Lower lobe of right lung (tissue), 2 donors: ENCODE measurements around the gene TBPL1. TPM values are rescaled to one million over a fixed set of nuclear protein-coding genes. Genes with fewer than 3 reads are reported as not detected.
A peak's percentile ranks its signal among the peaks of the same experiment; 100 is the strongest.

Experiments used
- ATAC-seq, 2 donors: fragments of 200-7000 bp; cut with Tn5 transposase; one replicate each; pipeline ENCODE4 v1.9.1; 2020 to 2022; ENCODE audit warnings: mild to moderate bottlenecking in 2 of 2, moderate library complexity in 2 of 2
- DNase-seq: peaks from one replicate; pipeline ENCODE4 v3.0.0-alpha.2; 2020
- H3K27ac ChIP-seq: fragments of 200-600 bp; one replicate; pipeline ENCODE4 v1.8.0; 2022
- H3K27me3 ChIP-seq: fragments of 200-600 bp; one replicate; pipeline ENCODE4 v1.8.0; 2022; ENCODE audit warnings: low read depth
- H3K36me3 ChIP-seq: fragments of 200-600 bp; one replicate; pipeline ENCODE4 v1.8.0; 2022; ENCODE audit warnings: mild to moderate bottlenecking
- H3K4me1 ChIP-seq: fragments of 200-600 bp; one replicate; pipeline ENCODE4 v1.8.0; 2022
- H3K4me3 ChIP-seq: fragments of 200-600 bp; one replicate; pipeline ENCODE4 v1.8.0; 2022; ENCODE audit warnings: mild to moderate bottlenecking
- H3K9me3 ChIP-seq: fragments of 200-600 bp; one replicate; pipeline ENCODE4 v1.8.0; 2022
- intact Hi-C: fragments of 100-400 bp; cut with DNase I; formaldehyde crosslinking; loops from one replicate; pipeline ENCODE4 v1.11.0; 2022
- total RNA-seq: library from RNA; stranded (reverse); fragmentation: NEBNext Ultra II Directional; extraction: Animal tissue kit (Norgen Biotek cat#: 25700); gene quantifications from one replicate; pipeline ENCODE4 v1.2.1, GENCODE V29; 2021
- TF ChIP-seq, protein P1 (sequence below): fragments of 200-600 bp; IDR thresholded peaks from one replicate; pipeline ENCODE4 v1.8.0; 2022; ENCODE audit warnings: antibody characterized with exemption, mild to moderate bottlenecking
- donor health status: DM: no; HTN: yes; CAD: no; lungs with severe emphysema.

TBPL1 gene
- total RNA-seq, 1 donor from 2014 or later, result 21.1 TPM

DNA sequence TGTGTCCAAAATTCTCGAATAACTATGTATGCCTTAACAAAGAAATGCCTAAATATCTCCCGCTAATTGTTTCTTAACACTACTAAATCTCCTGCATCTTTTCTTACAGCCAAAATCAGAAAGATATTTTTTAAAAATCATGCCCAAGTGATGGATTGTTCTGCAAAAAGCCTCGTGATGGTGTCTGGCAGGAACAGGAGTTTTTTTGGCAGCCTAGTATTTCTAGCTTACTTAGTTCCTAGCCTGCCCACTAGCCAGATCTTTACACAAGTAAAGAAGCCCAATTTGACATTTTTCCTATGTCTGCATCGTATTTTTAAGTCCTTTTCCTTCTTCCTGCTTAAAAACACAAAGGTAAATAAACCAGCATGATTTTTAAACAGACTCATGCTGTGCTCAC lies 67.9 kb downstream of the TBPL1 start:
- no peak for ATAC-seq
- peaks cover 8% of the 10 kb centered on the region for H3K4me1 ChIP-seq
- H3K36me3 ChIP-seq, result peaks cover 4% of the 10 kb centered on the region
- no peak overlapping the region for H3K4me3 ChIP-seq
- intact Hi-C loops, result no loop called here
- no peaks in the 10 kb centered on the region for H3K9me3 ChIP-seq
- H3K27me3 ChIP-seq, result no peaks in the 10 kb centered on the region
- DNase-seq, result no peak
- TF ChIP-seq, protein P1, sequence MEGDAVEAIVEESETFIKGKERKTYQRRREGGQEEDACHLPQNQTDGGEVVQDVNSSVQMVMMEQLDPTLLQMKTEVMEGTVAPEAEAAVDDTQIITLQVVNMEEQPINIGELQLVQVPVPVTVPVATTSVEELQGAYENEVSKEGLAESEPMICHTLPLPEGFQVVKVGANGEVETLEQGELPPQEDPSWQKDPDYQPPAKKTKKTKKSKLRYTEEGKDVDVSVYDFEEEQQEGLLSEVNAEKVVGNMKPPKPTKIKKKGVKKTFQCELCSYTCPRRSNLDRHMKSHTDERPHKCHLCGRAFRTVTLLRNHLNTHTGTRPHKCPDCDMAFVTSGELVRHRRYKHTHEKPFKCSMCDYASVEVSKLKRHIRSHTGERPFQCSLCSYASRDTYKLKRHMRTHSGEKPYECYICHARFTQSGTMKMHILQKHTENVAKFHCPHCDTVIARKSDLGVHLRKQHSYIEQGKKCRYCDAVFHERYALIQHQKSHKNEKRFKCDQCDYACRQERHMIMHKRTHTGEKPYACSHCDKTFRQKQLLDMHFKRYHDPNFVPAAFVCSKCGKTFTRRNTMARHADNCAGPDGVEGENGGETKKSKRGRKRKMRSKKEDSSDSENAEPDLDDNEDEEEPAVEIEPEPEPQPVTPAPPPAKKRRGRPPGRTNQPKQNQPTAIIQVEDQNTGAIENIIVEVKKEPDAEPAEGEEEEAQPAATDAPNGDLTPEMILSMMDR, result no peak
- no peak overlapping the region for H3K27ac ChIP-seq

DNA sequence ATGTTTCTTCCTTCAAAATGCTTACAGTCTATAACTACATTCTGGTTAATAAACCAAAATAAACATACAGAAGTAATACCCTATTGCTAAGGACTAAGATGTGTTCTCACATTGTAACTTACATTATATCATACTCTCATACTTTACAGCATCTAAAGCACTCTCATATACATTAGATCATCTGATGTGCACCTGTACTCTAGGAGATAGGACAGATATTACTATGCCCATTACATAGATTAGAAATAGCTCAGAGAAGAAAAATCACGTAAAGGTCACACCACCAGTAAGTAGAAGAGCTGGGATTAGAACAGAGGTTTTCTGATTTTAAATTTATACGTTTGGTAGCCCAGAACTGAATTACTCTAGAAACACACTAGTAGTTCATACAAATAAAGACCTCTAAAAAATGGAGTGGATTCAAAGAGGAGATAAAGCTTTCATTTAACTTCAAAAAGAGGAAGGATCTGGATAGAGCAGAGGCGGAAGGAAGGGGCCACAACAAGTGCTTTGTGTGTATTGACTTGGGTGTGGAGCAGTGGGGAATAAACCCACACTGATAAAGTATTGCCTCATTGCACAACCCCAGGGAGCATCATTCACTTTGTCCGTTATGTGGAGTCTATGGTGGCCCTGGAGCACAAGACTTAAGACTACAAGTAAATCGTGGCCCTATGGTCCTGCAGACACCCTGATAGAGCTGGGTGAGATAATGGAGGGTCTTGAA lies 68.5 kb downstream of the TBPL1 start:
- no peak overlapping the region for H3K27ac ChIP-seq
- peaks cover 4% of the 10 kb centered on the region for H3K36me3 ChIP-seq
- H3K4me3 ChIP-seq, result no peak overlapping the region
- H3K4me1 ChIP-seq, result peaks cover 8% of the 10 kb centered on the region
- intact Hi-C loops, result no loop called here
- ATAC-seq (peak in 1 of 2 donors; percentile 30), DNase-seq (no peak)
- H3K27me3 ChIP-seq, result no peaks in the 10 kb centered on the region
- H3K9me3 ChIP-seq, result no peaks in the 10 kb centered on the region
- TF ChIP-seq, protein P1, result no peak

DNA sequence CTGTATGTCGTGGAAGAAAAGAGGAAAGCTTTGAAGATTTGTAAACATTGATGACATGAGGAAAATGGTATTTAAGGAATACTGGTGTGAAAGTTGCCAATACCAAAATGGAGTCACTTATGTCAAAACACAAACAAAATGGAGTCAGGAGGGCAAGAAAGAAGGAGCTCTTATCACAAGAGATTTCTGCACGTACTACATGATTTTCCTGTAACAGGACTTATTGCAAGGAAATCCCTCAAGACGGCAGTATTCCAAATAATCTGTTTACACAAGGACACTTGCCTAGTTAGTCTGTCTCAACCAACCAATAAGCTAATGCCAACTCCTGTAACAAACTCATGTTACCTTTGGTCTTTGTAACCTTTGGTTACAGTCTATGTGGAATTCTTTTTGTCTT lies 69.6 kb downstream of the TBPL1 start:
- Histone ChIP-seq H3K4me3 (no peak overlapping the region), H3K27me3 (no peaks in the 10 kb centered on the region), H3K27ac (no peak overlapping the region), H3K36me3 (peaks cover 4% of the 10 kb centered on the region), H3K9me3 (no peaks in the 10 kb centered on the region), H3K4me1 (peaks cover 8% of the 10 kb centered on the region)
- intact Hi-C loops, result no loop called here
- no peak for ATAC-seq
- DNase-seq, result no peak
- TF ChIP-seq, protein P1, result no peak

DNA sequence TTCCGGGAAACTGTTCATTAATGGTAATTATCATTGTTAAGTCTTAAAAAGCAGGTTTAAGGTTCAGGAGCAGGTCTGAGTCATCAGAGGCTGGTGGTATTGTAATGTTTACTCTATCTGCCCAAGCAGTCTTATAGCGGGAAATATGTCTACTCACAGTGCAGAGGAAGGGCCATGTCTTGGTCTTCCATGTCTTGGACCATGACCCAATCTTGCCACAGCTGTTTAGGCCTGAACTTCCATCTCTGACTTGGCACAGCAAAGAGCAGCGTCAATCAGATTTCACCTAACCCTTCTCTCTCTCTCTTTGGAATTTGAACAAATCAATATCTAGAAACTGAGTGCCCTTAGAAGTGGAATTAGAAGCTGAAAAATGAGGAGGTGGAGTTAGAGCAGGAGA lies 73.6 kb downstream of the TBPL1 start:
- Histone ChIP-seq H3K4me1 (no peaks in the 10 kb centered on the region), H3K36me3 (peaks cover 4% of the 10 kb centered on the region), H3K27me3 (no peaks in the 10 kb centered on the region), H3K9me3 (no peaks in the 10 kb centered on the region), H3K4me3 (no peak overlapping the region), H3K27ac (no peak overlapping the region)
- TF ChIP-seq, protein P1, result no peak
- DNase-seq (no peak), ATAC-seq (no peak)
- intact Hi-C loops, result no loop called here

DNA sequence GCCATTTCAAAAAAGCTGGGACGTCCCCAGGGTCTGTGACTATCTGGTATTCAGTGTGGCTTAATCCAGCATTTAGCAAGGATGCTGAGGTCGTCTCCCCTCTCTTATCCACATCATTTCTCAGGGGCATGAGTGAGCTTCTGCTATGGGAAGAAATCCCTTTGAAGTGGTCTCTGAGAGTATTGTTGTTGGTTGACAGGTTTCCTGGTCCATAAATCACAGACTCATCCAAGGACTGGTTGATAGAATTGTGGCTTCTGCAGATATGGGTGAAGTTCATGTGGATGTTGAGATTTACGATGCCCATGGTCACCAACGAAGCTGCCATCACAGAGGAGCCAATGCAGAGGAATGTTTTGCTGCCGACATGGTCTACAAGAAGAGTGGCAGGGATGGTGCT lies 75.4 kb downstream of the TBPL1 start:
- Histone ChIP-seq H3K27me3 (no peaks in the 10 kb centered on the region), H3K4me3 (no peak overlapping the region), H3K9me3 (no peaks in the 10 kb centered on the region), H3K4me1 (no peaks in the 10 kb centered on the region), H3K27ac (no peak overlapping the region), H3K36me3 (peaks cover 4% of the 10 kb centered on the region)
- DNase-seq, result no peak
- intact Hi-C loops, result no loop called here
- TF ChIP-seq, protein P1, result no peak
- no peak for ATAC-seq
